ENCODE data around the gene REXO1. TPM values are rescaled to one million over a fixed set of nuclear protein-coding genes. Genes with fewer than 3 reads are reported as not detected.

Gene REXO1
- total and polyA plus RNA-seq, 2 of the 13 experiments (the other 11 are each of a cell fraction or from before 2014, with no cell fraction given), result 5.0 to 11.2 TPM

DNA sequence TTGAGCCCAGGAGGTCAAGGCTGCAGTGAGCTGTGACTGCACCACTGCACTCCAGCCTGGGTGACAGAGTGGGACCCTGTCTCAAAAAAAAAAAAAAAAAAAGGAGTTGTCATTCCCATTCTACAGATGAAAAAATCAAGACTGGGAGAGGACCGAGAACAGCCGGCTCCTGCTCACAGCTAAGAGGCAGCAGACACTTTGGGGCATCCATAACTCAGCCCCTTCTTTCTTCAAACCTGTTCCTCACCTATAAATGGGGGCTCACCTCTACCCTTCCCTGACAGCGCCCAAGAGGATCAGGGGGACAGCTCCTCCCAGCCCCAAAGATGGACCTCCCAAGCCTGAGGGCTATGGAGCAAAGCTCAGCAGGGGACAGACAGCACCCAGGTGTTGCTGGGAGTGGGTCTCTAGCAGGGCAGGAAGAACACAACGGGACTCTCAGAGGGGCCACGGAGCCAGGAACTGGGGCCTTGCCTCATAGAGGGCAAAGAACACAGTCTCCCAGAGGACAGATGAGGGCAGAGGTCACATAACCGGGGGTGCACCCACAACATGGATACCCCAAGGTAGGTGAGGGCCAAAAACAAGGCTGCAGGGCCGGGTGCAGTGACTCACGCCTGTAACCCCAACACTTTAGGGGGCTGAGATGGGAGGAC, 18.5 kb upstream of the REXO1 start (continued):
- TF ChIP-seq ZMYM2 (CRISPR knock-in tag; IDR thresholded peaks at IDR 0.05) (peak; percentile 27; the same call in 1 of the 2 replicates), BCL6 (CRISPR knock-in tag; IDR thresholded peaks at IDR 0.05) (no peak), PPARG (CRISPR knock-in tag; conservative IDR thresholded peaks at IDR 0.05) (0 out of 2 replicates have a peak, but pooled peaks have one; percentile 25), ZFX (CRISPR knock-in tag; IDR thresholded peaks at IDR 0.05; ENCODE audit: low read depth) (peak; percentile 49; the same call in 1 of the 2 replicates), ZSCAN21 (CRISPR knock-in tag; IDR thresholded peaks at IDR 0.05; ENCODE audit: borderline replicate concordance) (0 out of 2 replicates have a peak, but pooled peaks have one; percentile 41), SPEN (CRISPR knock-in tag; IDR thresholded peaks at IDR 0.05; ENCODE audit: low read depth) (no peak), PATZ1 (CRISPR knock-in tag; IDR thresholded peaks at IDR 0.05) (peak; percentile 37; the same call in 1 of the 2 replicates), ZMYM3 (CRISPR knock-in tag; IDR thresholded peaks at IDR 0.05) (peak; percentile 51), ZNF430 (CRISPR knock-in tag; IDR thresholded peaks at IDR 0.05) (peak; percentile 33; the same call in 1 of the 2 replicates), XRCC5 (optimal IDR thresholded peaks at IDR 0.05; ENCODE audit: low read length) (peak; percentile 45), HNF4G (IDR thresholded peaks at IDR 0.05; ENCODE audit: borderline replicate concordance, low read depth, low read length) (no peak), HNF4G (CRISPR knock-in tag; IDR thresholded peaks at IDR 0.05; ENCODE audit: borderline replicate concordance, low read depth) (0 out of 2 replicates have a peak, but pooled peaks have one; percentile 57), PHF21A (CRISPR knock-in tag; IDR thresholded peaks at IDR 0.05) (peak; percentile 22; the same call in 1 of the 2 replicates), ZNF660 (CRISPR knock-in tag; IDR thresholded peaks at IDR 0.05; ENCODE audit: borderline replicate concordance, low read depth) (no peak)
- TF ChIP-seq, protein P1, sequence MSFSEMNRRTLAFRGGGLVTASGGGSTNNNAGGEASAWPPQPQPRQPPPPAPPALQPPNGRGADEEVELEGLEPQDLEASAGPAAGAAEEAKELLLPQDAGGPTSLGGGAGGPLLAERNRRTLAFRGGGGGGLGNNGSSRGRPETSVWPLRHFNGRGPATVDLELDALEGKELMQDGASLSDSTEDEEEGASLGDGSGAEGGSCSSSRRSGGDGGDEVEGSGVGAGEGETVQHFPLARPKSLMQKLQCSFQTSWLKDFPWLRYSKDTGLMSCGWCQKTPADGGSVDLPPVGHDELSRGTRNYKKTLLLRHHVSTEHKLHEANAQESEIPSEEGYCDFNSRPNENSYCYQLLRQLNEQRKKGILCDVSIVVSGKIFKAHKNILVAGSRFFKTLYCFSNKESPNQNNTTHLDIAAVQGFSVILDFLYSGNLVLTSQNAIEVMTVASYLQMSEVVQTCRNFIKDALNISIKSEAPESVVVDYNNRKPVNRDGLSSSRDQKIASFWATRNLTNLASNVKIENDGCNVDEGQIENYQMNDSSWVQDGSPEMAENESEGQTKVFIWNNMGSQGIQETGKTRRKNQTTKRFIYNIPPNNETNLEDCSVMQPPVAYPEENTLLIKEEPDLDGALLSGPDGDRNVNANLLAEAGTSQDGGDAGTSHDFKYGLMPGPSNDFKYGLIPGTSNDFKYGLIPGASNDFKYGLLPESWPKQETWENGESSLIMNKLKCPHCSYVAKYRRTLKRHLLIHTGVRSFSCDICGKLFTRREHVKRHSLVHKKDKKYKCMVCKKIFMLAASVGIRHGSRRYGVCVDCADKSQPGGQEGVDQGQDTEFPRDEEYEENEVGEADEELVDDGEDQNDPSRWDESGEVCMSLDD (CRISPR knock-in tag; IDR thresholded peaks at IDR 0.05; ENCODE audit: borderline replicate concordance), result peak; percentile 89; the same call in 1 of the 2 replicates
- TF ChIP-seq, protein P2, sequence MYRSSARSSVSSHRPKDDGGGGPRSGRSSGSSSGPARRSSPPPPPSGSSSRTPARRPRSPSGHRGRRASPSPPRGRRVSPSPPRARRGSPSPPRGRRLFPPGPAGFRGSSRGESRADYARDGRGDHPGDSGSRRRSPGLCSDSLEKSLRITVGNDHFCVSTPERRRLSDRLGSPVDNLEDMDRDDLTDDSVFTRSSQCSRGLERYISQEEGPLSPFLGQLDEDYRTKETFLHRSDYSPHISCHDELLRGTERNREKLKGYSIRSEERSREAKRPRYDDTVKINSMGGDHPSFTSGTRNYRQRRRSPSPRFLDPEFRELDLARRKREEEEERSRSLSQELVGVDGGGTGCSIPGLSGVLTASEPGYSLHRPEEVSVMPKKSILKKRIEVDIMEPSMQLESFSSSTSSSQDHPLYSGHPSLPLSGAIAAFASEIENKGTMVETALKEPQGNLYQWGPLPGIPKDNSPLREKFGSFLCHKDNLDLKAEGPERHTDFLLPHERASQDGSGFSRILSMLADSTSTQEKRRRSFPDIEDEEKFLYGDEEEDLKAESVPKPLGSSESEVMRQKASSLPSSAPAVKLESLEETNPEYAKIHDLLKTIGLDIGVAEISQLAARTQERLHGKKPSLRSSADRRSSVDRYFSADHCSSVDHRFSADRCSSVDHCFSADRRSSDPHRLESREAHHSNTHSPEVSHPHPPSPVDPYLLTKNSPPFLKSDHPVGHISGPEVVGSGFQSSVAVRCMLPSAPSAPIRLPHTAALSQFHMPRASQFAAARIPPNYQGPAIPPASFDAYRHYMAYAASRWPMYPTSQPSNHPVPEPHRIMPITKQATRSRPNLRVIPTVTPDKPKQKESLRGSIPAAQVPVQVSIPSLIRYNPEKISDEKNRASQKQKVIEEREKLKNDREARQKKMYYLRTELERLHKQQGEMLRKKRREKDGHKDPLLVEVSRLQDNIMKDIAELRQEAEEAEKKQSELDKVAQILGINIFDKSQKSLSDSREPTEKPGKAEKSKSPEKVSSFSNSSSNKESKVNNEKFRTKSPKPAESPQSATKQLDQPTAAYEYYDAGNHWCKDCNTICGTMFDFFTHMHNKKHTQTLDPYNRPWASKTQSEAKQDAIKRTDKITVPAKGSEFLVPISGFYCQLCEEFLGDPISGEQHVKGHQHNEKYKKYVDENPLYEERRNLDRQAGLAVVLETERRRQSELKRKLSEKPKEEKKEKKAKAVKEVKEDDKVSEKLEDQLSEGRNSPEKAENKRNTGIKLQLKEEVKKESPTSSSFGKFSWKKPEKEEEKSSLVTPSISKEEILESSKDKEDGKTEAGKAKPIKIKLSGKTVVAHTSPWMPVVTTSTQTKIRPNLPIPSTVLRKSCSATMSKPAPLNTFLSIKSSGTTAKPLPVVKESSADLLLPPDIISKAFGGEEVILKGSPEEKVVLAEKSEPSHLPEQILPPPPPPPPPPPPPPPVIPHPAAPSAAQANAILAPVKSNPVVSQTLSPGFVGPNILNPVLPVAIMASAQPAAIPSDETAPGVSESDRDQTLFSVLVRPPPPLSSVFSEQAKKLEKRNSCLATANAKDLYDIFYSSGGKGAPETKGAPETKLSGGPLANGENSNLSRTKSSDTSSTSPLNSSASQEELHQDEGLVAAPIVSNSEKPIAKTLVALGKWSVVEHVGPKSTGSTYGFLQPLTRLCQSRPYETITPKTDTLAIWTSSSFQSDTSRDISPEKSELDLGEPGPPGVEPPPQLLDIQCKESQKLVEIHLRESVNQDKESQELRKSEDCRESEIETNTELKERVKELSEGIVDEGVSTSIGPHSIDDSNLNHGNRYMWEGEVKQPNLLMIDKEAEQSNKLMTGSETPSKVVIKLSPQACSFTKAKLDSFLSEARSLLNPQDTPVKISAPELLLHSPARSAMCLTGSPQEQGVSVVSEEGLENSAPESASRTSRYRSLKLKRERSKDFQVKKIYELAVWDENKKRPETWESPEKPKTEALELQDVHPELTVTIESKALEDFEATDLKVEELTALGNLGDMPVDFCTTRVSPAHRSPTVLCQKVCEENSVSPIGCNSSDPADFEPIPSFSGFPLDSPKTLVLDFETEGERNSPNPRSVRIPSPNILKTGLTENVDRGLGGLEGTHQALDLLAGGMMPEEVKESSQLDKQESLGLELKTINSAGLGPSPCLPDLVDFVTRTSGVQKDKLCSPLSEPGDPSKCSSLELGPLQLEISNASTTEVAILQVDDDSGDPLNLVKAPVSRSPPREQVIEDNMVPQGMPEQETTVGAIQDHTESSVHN (CRISPR knock-in tag; IDR thresholded peaks at IDR 0.05), result 0 out of 2 replicates have a peak, but pooled peaks have one; percentile 30

Measured in HepG2 (cell line).